H9 (cell line): ENCODE data around the gene CRTAP. TPM values are rescaled to one million over a fixed set of nuclear protein-coding genes. Genes with fewer than 3 reads are reported as not detected.

ENCODE experiments used
- DNase-seq: peaks from one replicate; pipeline ENCODE4 v3.0.0-alpha.2; 2017
- H2AFZ ChIP-seq: one replicate; pipeline ENCODE4 v1.6.1; 2013; ENCODE audit warnings: mild to moderate bottlenecking, low read length, control low read depth, moderate library complexity
- H2AK5ac ChIP-seq: 2 replicates; pipeline ENCODE4 v1.6.1; 2013; ENCODE audit warnings: low read length, control low read depth, mixed read lengths; ENCODE audit not compliant: insufficient read length
- H2BK120ac ChIP-seq: one replicate; pipeline ENCODE4 v1.6.1; 2013; ENCODE audit warnings: low read depth, mild to moderate bottlenecking, low read length, control low read depth, inconsistent platforms; ENCODE audit not compliant: poor library complexity, severe bottlenecking
- H2BK12ac ChIP-seq: 2 replicates; pipeline ENCODE4 v1.6.1; 2013; ENCODE audit warnings: low read length, control low read depth, mixed read lengths, low read depth; ENCODE audit not compliant: insufficient read length
- H2BK15ac ChIP-seq: 2 replicates; pipeline ENCODE4 v1.6.1; 2013; ENCODE audit warnings: low read depth, low read length, control low read depth
- H2BK20ac ChIP-seq: one replicate; pipeline ENCODE4 v1.6.1; 2013; ENCODE audit warnings: low read depth, mild to moderate bottlenecking, low read length, control low read depth, inconsistent platforms; ENCODE audit not compliant: poor library complexity, severe bottlenecking
- H2BK5ac ChIP-seq: 2 replicates; pipeline ENCODE4 v1.6.1; 2013; ENCODE audit warnings: low read length, control low read depth, mixed read lengths; ENCODE audit not compliant: insufficient read length
- H3K14ac ChIP-seq: 2 replicates; pipeline ENCODE4 v1.6.1; 2013; ENCODE audit warnings: low read length, control low read depth; ENCODE audit not compliant: insufficient read depth
- H3K18ac ChIP-seq: 2 replicates; pipeline ENCODE4 v1.6.1; 2013; ENCODE audit warnings: low read depth, mild to moderate bottlenecking, mixed read lengths, low read length, control low read depth; ENCODE audit not compliant: insufficient read length
- H3K23ac ChIP-seq: 2 replicates; pipeline ENCODE4 v1.6.1; 2013; ENCODE audit warnings: low read length, control low read depth, mixed read lengths, low read depth; ENCODE audit not compliant: insufficient read length
- H3K23me2 ChIP-seq: 2 replicates; pipeline ENCODE4 v1.6.1; 2013; ENCODE audit warnings: low read depth, mild to moderate bottlenecking, mixed read lengths, low read length, control low read depth; ENCODE audit not compliant: insufficient read length, poor library complexity, severe bottlenecking
- H3K27ac ChIP-seq: 2 replicates; pipeline ENCODE4 v1.5.1; 2013; ENCODE audit warnings: low read length, control low read depth, mixed read lengths, low read depth; ENCODE audit not compliant: insufficient read length
- H3K27me3 ChIP-seq: 2 replicates; pipeline ENCODE4 v1.6.1; 2013; ENCODE audit warnings: low read length, control low read depth, inconsistent platforms; ENCODE audit not compliant: insufficient read depth
- H3K4ac ChIP-seq: 2 replicates; pipeline ENCODE4 v1.6.1; 2013; ENCODE audit warnings: low read depth, mild to moderate bottlenecking, control low read depth, inconsistent platforms, low read length, moderate library complexity
- H3K4me1 ChIP-seq: 2 replicates; pipeline ENCODE4 v1.6.1; 2013; ENCODE audit warnings: low read length, control low read depth, inconsistent platforms; ENCODE audit not compliant: insufficient read depth
- H3K4me2 ChIP-seq: 2 replicates; pipeline ENCODE4 v1.6.1; 2013; ENCODE audit warnings: low read length, control low read depth, mixed read lengths; ENCODE audit not compliant: insufficient read length, insufficient read depth
- H3K56ac ChIP-seq: 2 replicates; pipeline ENCODE4 v1.6.1; 2013; ENCODE audit warnings: low read depth, mild to moderate bottlenecking, mixed read lengths, low read length, control low read depth; ENCODE audit not compliant: insufficient read length
- H3K79me1 ChIP-seq: 2 replicates; pipeline ENCODE4 v1.6.1; 2013; ENCODE audit warnings: low read depth, mild to moderate bottlenecking, moderate library complexity, low read length, control low read depth, inconsistent platforms; ENCODE audit not compliant: insufficient read depth, poor library complexity, severe bottlenecking
- H3K79me2 ChIP-seq: 2 replicates; pipeline ENCODE4 v1.6.1; 2013; ENCODE audit warnings: low read length, control low read depth, inconsistent platforms; ENCODE audit not compliant: insufficient read depth
- H3K9ac ChIP-seq: 2 replicates; pipeline ENCODE4 v1.6.1; 2013; ENCODE audit warnings: low read length, control low read depth, mixed read lengths; ENCODE audit not compliant: insufficient read length; ENCODE audit errors: extremely low read depth
- H3K9me3 ChIP-seq: one replicate; pipeline ENCODE4 v1.6.1; 2013; ENCODE audit warnings: low read depth, low read length, inconsistent platforms; ENCODE audit not compliant: control insufficient read depth
- H3T11ph ChIP-seq: one replicate; pipeline ENCODE4 v1.6.1; 2013; ENCODE audit warnings: mild to moderate bottlenecking, low read length, control low read depth, inconsistent platforms
- H4K20me1 ChIP-seq: one replicate; pipeline ENCODE4 v1.6.1; 2013; ENCODE audit not compliant: control insufficient read depth, insufficient read length, insufficient read depth
- H4K5ac ChIP-seq: 2 replicates; pipeline ENCODE4 v1.6.1; 2013; ENCODE audit warnings: low read depth, mild to moderate bottlenecking, mixed read lengths, low read length, control low read depth; ENCODE audit not compliant: insufficient read length
- H4K8ac ChIP-seq: replicated peaks from 2 replicates; pipeline ENCODE4 v1.6.1; 2013; ENCODE audit warnings: low read length, control low read depth, mixed read lengths, low read depth; ENCODE audit not compliant: insufficient read length
- H4K91ac ChIP-seq: 2 replicates; pipeline ENCODE4 v1.6.1; 2013; ENCODE audit warnings: low read depth, mild to moderate bottlenecking, moderate library complexity, mixed read lengths, low read length, control low read depth; ENCODE audit not compliant: insufficient read length
- H3K27ac Mint-ChIP-seq, 3 experiments: 2 replicates in 2 of 3; 3 replicates in 1 of 3; pipeline ENCODE4 v1.8.0; 2020 to 2021; ENCODE audit warnings: mixed read lengths in 3 of 3, mild to moderate bottlenecking in 1 of 3, moderate library complexity in 1 of 3
- H3K27me3 Mint-ChIP-seq: 2 replicates; pipeline ENCODE4 v1.8.0; 2021; ENCODE audit warnings: low read depth, mild to moderate bottlenecking, moderate library complexity, mixed read lengths
- H3K36me3 Mint-ChIP-seq, 3 experiments: 2 replicates in 2 of 3; 3 replicates in 1 of 3; pipeline ENCODE4 v1.8.0; 2020 to 2021; ENCODE audit warnings: low read depth in 3 of 3, mixed read lengths in 3 of 3; ENCODE audit not compliant: insufficient read depth in 1 of 3
- H3K4me1 Mint-ChIP-seq, 2 experiments: 2 replicates each; pipeline ENCODE4 v1.8.0; 2020; ENCODE audit warnings: mixed read lengths in 2 of 2
- H3K4me3 Mint-ChIP-seq, 2 experiments: 2 replicates in 1 of 2; 3 replicates in 1 of 2; pipeline ENCODE4 v1.8.0; 2020 to 2021; ENCODE audit warnings: mild to moderate bottlenecking in 2 of 2, mixed read lengths in 2 of 2, moderate library complexity in 1 of 2
- H3K9me3 Mint-ChIP-seq, 2 experiments: 2 replicates in 1 of 2; 3 replicates in 1 of 2; pipeline ENCODE4 v1.8.0; 2020; ENCODE audit warnings: mild to moderate bottlenecking in 2 of 2, mixed read lengths in 2 of 2, moderate library complexity in 1 of 2
- WGBS: extraction: QIAGEN DNeasy Blood & Tissue Kit; methylation state at CpG from one replicate; pipeline ENCODE4 v1.1.7; 2013; ENCODE audit warnings: missing lambda C conversion rate, low lambda C conversion rate, mixed read lengths; ENCODE audit not compliant: insufficient read length; ENCODE audit errors: extremely low coverage; 5-methylcytosine and 5-hydroxymethylcytosine counted together
- total RNA-seq: library from RNA; stranded (reverse); gene quantifications from 2 replicates; pipeline ENCODE4 v1.2.1, GENCODE V29; 2021
- TF ChIP-seq, protein P1 (sequence below): fragments of 200-600 bp; sonication (generic); conservative IDR thresholded peaks from 3 replicates; pipeline ENCODE4 v1.8.0; 2021; ENCODE audit warnings: antibody characterized with exemption, mild to moderate bottlenecking

CRTAP gene
- total RNA-seq, 1 experiment from 2014 or later = 159 TPM

DNA sequence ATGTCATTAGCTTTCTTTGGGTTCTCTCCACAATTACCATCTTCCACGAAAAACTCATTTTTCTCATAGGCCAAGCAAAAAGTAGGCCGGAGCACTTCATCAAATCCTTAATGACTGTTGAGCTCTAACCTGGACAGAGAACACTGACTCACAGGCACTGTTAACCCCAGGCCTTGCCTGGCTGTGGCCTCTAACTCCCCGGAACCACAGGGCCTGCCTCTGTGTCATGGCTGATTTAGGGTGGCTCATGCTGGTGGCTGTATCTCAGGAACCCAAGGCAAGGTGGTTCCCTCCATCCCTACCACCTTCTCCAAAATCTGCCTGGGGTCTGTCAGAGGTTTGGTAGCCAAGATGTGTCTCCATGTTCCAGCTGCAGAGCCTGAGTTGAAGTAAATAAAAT, 3.6 kb downstream of the CRTAP start:
- H3K4ac ChIP-seq = no peak overlapping the region
- no peak overlapping the region for H3K27ac Mint-ChIP-seq
- H3K79me2 ChIP-seq = no peaks in the 10 kb centered on the region

More for the DNA sequence above, 3.6 kb downstream of the CRTAP start:
- Mint-ChIP-seq H3K4me3 (no peak overlapping the region), H3K36me3 (peaks cover 7 to 11% (median 11%) of the 10 kb centered on the region in 3 experiments; a peak in 6 of 7 replicates), H3K4me1 (peaks cover 10 to 11% of the 10 kb centered on the region in 2 experiments), H3K9me3 (peaks cover 0 to under 1% of the 10 kb centered on the region in 2 experiments; a peak in 2 of 5 replicates), H3K27me3 (peaks cover 1% of the 10 kb centered on the region)
- Histone ChIP-seq H2BK120ac (no peak overlapping the region), H4K20me1 (no peaks in the 10 kb centered on the region), H3K4me1 (no peaks in the 10 kb centered on the region), H2BK12ac (no peak overlapping the region), H3K4me2 (no peak overlapping the region), H3K9me3 (no peaks in the 10 kb centered on the region), H3K14ac (no peak overlapping the region), H2BK20ac (no peak overlapping the region), H3K27me3 (no peaks in the 10 kb centered on the region), H3T11ph (no peak overlapping the region), H2AK5ac (no peak overlapping the region), H2AFZ (no peak overlapping the region), H3K23ac (no peak overlapping the region), H4K8ac (no peak overlapping the region), H3K18ac (no peak overlapping the region), H2BK15ac (no peak overlapping the region), H3K56ac (no peak overlapping the region), H3K27ac (no peak overlapping the region), H3K23me2 (peaks cover 11% of the 10 kb centered on the region), H4K5ac (no peak overlapping the region), H3K79me1 (no peaks in the 10 kb centered on the region), H4K91ac (no peak overlapping the region), H2BK5ac (no peak overlapping the region), H3K9ac (no peak overlapping the region)
- no CpG with 5 or more reads among the region's 3 CpGs for WGBS
- TF ChIP-seq, protein P1, sequence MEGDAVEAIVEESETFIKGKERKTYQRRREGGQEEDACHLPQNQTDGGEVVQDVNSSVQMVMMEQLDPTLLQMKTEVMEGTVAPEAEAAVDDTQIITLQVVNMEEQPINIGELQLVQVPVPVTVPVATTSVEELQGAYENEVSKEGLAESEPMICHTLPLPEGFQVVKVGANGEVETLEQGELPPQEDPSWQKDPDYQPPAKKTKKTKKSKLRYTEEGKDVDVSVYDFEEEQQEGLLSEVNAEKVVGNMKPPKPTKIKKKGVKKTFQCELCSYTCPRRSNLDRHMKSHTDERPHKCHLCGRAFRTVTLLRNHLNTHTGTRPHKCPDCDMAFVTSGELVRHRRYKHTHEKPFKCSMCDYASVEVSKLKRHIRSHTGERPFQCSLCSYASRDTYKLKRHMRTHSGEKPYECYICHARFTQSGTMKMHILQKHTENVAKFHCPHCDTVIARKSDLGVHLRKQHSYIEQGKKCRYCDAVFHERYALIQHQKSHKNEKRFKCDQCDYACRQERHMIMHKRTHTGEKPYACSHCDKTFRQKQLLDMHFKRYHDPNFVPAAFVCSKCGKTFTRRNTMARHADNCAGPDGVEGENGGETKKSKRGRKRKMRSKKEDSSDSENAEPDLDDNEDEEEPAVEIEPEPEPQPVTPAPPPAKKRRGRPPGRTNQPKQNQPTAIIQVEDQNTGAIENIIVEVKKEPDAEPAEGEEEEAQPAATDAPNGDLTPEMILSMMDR = no peak
- no peak for DNase-seq
